Ishikawa (cell line): ENCODE data around the gene APOL5.

Source experiments
- CEBPB ChIP-seq: IDR thresholded peaks from 2 replicates; pipeline ENCODE4 v1.6.1; 2012
- CREB1 ChIP-seq: IDR thresholded peaks from 2 replicates; pipeline ENCODE4 v1.6.1; 2012; ENCODE audit warnings: low read depth
- EGR1 ChIP-seq: IDR thresholded peaks from 2 replicates; pipeline ENCODE4 v1.6.1; 2012
- EP300 ChIP-seq: IDR thresholded peaks from 2 replicates; pipeline ENCODE4 v1.6.1; 2012; ENCODE audit warnings: borderline replicate concordance
- FOXM1 ChIP-seq: IDR thresholded peaks from 2 replicates; pipeline ENCODE4 v1.6.1; 2012; ENCODE audit warnings: low read depth, borderline replicate concordance
- MAX ChIP-seq: IDR thresholded peaks from 2 replicates; pipeline ENCODE4 v1.6.1; 2012
- NFIC ChIP-seq: IDR thresholded peaks from 2 replicates; pipeline ENCODE4 v1.6.1; 2012
- RAD21 ChIP-seq: IDR thresholded peaks from 2 replicates; pipeline ENCODE4 v1.6.1; 2012; ENCODE audit warnings: low read depth
- REST ChIP-seq: IDR thresholded peaks from 2 replicates; pipeline ENCODE4 v1.6.1; 2012; ENCODE audit warnings: low read depth, mild to moderate bottlenecking
- TAF1 ChIP-seq: IDR thresholded peaks from 2 replicates; pipeline ENCODE4 v1.6.1; 2012; ENCODE audit warnings: low read depth, mild to moderate bottlenecking
- TCF12 ChIP-seq: IDR thresholded peaks from 2 replicates; pipeline ENCODE4 v1.6.1; 2012; ENCODE audit warnings: low read depth
- TEAD4 ChIP-seq: IDR thresholded peaks from 2 replicates; pipeline ENCODE4 v1.6.1; 2012
- USF1 ChIP-seq: IDR thresholded peaks from 2 replicates; pipeline ENCODE4 v1.6.1; 2012
- YY1 ChIP-seq: IDR thresholded peaks from 2 replicates; pipeline ENCODE4 v1.6.1; 2012; ENCODE audit warnings: low read depth
- ZBTB7A ChIP-seq: IDR thresholded peaks from 2 replicates; pipeline ENCODE4 v1.6.1; 2012; ENCODE audit warnings: low read depth

Gene APOL5

GRCh38 chr22:35728639-35729308 lies 11.1 kb downstream of the APOL5 start:
- TF ChIP-seq TAF1 = no peak
- no peak for TF ChIP-seq EP300
- TF ChIP-seq YY1 = no peak
- no peak for TF ChIP-seq USF1
- no peak for TF ChIP-seq ZBTB7A
- TF ChIP-seq NFIC = no peak
- TF ChIP-seq CREB1 = no peak
- TF ChIP-seq REST = no peak
- no peak for TF ChIP-seq RAD21
- no peak for TF ChIP-seq MAX
- no peak for TF ChIP-seq EGR1
- no peak for TF ChIP-seq CEBPB
- no peak for TF ChIP-seq TCF12
- no peak for TF ChIP-seq FOXM1
- TF ChIP-seq TEAD4 = no peak

- TF ChIP-seq EP300 (no peak), ZBTB7A (no peak), NFIC (no peak), MAX (no peak), TEAD4 (no peak), CEBPB (no peak), USF1 (no peak), FOXM1 (no peak), REST (no peak)
Measured at GRCh38 chr22:35729309-35729698, 11.6 kb downstream of the APOL5 start.

GRCh38 chr22:35731321-35731720 lies 13.6 kb downstream of the APOL5 start:
- TF ChIP-seq EP300 (no peak), NFIC (no peak), RAD21 (no peak), CEBPB (no peak), ZBTB7A (no peak), REST (no peak), MAX (no peak), EGR1 (no peak), USF1 (no peak), YY1 (no peak), TAF1 (no peak), CREB1 (no peak), FOXM1 (no peak), TCF12 (no peak), TEAD4 (no peak)

- TF ChIP-seq FOXM1 (no peak), USF1 (no peak), EGR1 (no peak), REST (no peak), TAF1 (no peak), MAX (no peak), YY1 (no peak), EP300 (no peak), RAD21 (no peak), CREB1 (no peak), CEBPB (no peak), TCF12 (no peak), TEAD4 (no peak)
Measured at GRCh38 chr22:35732116-35732515, 14.4 kb downstream of the APOL5 start.
